ENCODE data around the gene VAV3.
"Not testable (repeated sequence)": the region's sequence is repeated elsewhere in the genome, so short reads cannot be mapped to it uniquely, and the experiment has no call there.

Gene VAV3

GRCh38 chr1:107897438-107898345, 67.3 kb downstream of the VAV3 start:
- H3K4me3 ChIP-seq (ENCODE audit: low read length), result no peak overlapping the region
- no peaks in the 10 kb centered on the region for H3K27me3 ChIP-seq (ENCODE audit: control insufficient read depth, insufficient read depth, low read length)
- H3K9me3 ChIP-seq (ENCODE audit: control insufficient read depth, low read depth, low read length), result peaks cover 6% of the 10 kb centered on the region
- no peak overlapping the region for H3K9ac ChIP-seq (ENCODE audit: low read length)
- peaks cover 6% of the 10 kb centered on the region for H3K4me1 ChIP-seq (ENCODE audit: control insufficient read depth, low read depth, low read length)
- no peak overlapping the region for H3K27ac ChIP-seq (ENCODE audit: low read length)
- H3K36me3 ChIP-seq (ENCODE audit: control insufficient read depth, low read depth, low read length), result no peaks in the 10 kb centered on the region

GRCh38 chr1:107896936-107897335, 68.0 kb downstream of the VAV3 start:
- H3K27ac ChIP-seq (ENCODE audit: low read length), result no peak overlapping the region
- no peaks in the 10 kb centered on the region for H3K27me3 ChIP-seq (ENCODE audit: control insufficient read depth, insufficient read depth, low read length)
- H3K4me1 ChIP-seq (ENCODE audit: control insufficient read depth, low read depth, low read length), result peaks cover 6% of the 10 kb centered on the region
- no peaks in the 10 kb centered on the region for H3K36me3 ChIP-seq (ENCODE audit: control insufficient read depth, low read depth, low read length)
- no peak overlapping the region for H3K9ac ChIP-seq (ENCODE audit: low read length)
- H3K9me3 ChIP-seq (ENCODE audit: control insufficient read depth, low read depth, low read length), result peaks cover 6% of the 10 kb centered on the region
- H3K4me3 ChIP-seq (ENCODE audit: low read length), result no peak overlapping the region

- peaks cover 6% of the 10 kb centered on the region for H3K9me3 ChIP-seq (ENCODE audit: control insufficient read depth, low read depth, low read length)
- H3K27me3 ChIP-seq (ENCODE audit: control insufficient read depth, insufficient read depth, low read length), result no peaks in the 10 kb centered on the region
- no peaks in the 10 kb centered on the region for H3K36me3 ChIP-seq (ENCODE audit: control insufficient read depth, low read depth, low read length)
- H3K4me1 ChIP-seq (ENCODE audit: control insufficient read depth, low read depth, low read length), result peaks cover 6% of the 10 kb centered on the region
- no peak overlapping the region for H3K9ac ChIP-seq (ENCODE audit: low read length)
- no peak overlapping the region for H3K4me3 ChIP-seq (ENCODE audit: low read length)
- H3K27ac ChIP-seq (ENCODE audit: low read length), result no peak overlapping the region
Measured at GRCh38 chr1:107896401-107896800, 68.6 kb downstream of the VAV3 start.

GRCh38 chr1:107895403-107896191, 69.4 kb downstream of the VAV3 start:
- peaks cover 6% of the 10 kb centered on the region for H3K4me1 ChIP-seq (ENCODE audit: control insufficient read depth, low read depth, low read length)
- H3K9me3 ChIP-seq (ENCODE audit: control insufficient read depth, low read depth, low read length), result peaks cover 6% of the 10 kb centered on the region
- no peaks in the 10 kb centered on the region for H3K36me3 ChIP-seq (ENCODE audit: control insufficient read depth, low read depth, low read length)
- no peak overlapping the region for H3K9ac ChIP-seq (ENCODE audit: low read length)
- H3K27me3 ChIP-seq (ENCODE audit: control insufficient read depth, insufficient read depth, low read length), result no peaks in the 10 kb centered on the region
- no peak overlapping the region for H3K27ac ChIP-seq (ENCODE audit: low read length)
- H3K4me3 ChIP-seq (ENCODE audit: low read length), result no peak overlapping the region

- Histone ChIP-seq H3K27me3 (ENCODE audit: control insufficient read depth, insufficient read depth, low read length) (no peaks in the 10 kb centered on the region), H3K4me3 (ENCODE audit: low read length) (no peak overlapping the region), H3K4me1 (ENCODE audit: control insufficient read depth, low read depth, low read length) (peaks cover 2% of the 10 kb centered on the region), H3K9me3 (ENCODE audit: control insufficient read depth, low read depth, low read length) (peaks cover 6% of the 10 kb centered on the region), H3K27ac (ENCODE audit: low read length) (no peak overlapping the region), H3K36me3 (ENCODE audit: control insufficient read depth, low read depth, low read length) (no peaks in the 10 kb centered on the region), H3K9ac (ENCODE audit: low read length) (no peak overlapping the region)
Measured at GRCh38 chr1:107894605-107895004, 70.4 kb downstream of the VAV3 start.

GRCh38 chr1:107893350-107893749, 71.6 kb downstream of the VAV3 start:
- H3K4me3 ChIP-seq (ENCODE audit: low read length); H3K9ac ChIP-seq (ENCODE audit: low read length); H3K4me1 ChIP-seq (ENCODE audit: control insufficient read depth, low read depth, low read length); H3K27ac ChIP-seq (ENCODE audit: low read length); H3K9me3 ChIP-seq (ENCODE audit: control insufficient read depth, low read depth, low read length); H3K36me3 ChIP-seq (ENCODE audit: control insufficient read depth, low read depth, low read length); H3K27me3 ChIP-seq (ENCODE audit: control insufficient read depth, insufficient read depth, low read length): not testable (repeated sequence)

GRCh38 chr1:107889524-107889923, 75.5 kb downstream of the VAV3 start:
- H3K36me3 ChIP-seq (ENCODE audit: control insufficient read depth, low read depth, low read length), result no peaks in the 10 kb centered on the region
- H3K9ac ChIP-seq (ENCODE audit: low read length), result no peak overlapping the region
- no peaks in the 10 kb centered on the region for H3K4me1 ChIP-seq (ENCODE audit: control insufficient read depth, low read depth, low read length)
- no peak overlapping the region for H3K4me3 ChIP-seq (ENCODE audit: low read length)
- H3K27ac ChIP-seq (ENCODE audit: low read length), result no peak overlapping the region
- peaks cover 6% of the 10 kb centered on the region for H3K9me3 ChIP-seq (ENCODE audit: control insufficient read depth, low read depth, low read length)
- H3K27me3 ChIP-seq (ENCODE audit: control insufficient read depth, insufficient read depth, low read length), result no peaks in the 10 kb centered on the region

- H3K4me3 ChIP-seq (ENCODE audit: low read length), result no peak overlapping the region
- H3K27me3 ChIP-seq (ENCODE audit: control insufficient read depth, insufficient read depth, low read length), result no peaks in the 10 kb centered on the region
- no peaks in the 10 kb centered on the region for H3K36me3 ChIP-seq (ENCODE audit: control insufficient read depth, low read depth, low read length)
- no peak overlapping the region for H3K27ac ChIP-seq (ENCODE audit: low read length)
- H3K4me1 ChIP-seq (ENCODE audit: control insufficient read depth, low read depth, low read length), result peaks cover 3% of the 10 kb centered on the region
- H3K9me3 ChIP-seq (ENCODE audit: control insufficient read depth, low read depth, low read length), result no peaks in the 10 kb centered on the region
- no peak overlapping the region for H3K9ac ChIP-seq (ENCODE audit: low read length)
Measured at GRCh38 chr1:107883562-107883961, 81.4 kb downstream of the VAV3 start.

GRCh38 chr1:107879927-107880326, 85.1 kb downstream of the VAV3 start:
- H3K36me3 ChIP-seq (ENCODE audit: control insufficient read depth, low read depth, low read length), result no peaks in the 10 kb centered on the region

GRCh38 chr1:107879346-107879745, 85.6 kb downstream of the VAV3 start:
- H3K4me1 ChIP-seq (ENCODE audit: control insufficient read depth, low read depth, low read length), result peaks cover 19% of the 10 kb centered on the region
- H3K27ac ChIP-seq (ENCODE audit: low read length), result no peak overlapping the region
- no peaks in the 10 kb centered on the region for H3K36me3 ChIP-seq (ENCODE audit: control insufficient read depth, low read depth, low read length)
- H3K27me3 ChIP-seq (ENCODE audit: control insufficient read depth, insufficient read depth, low read length), result no peaks in the 10 kb centered on the region
- no peak overlapping the region for H3K9ac ChIP-seq (ENCODE audit: low read length)
- no peak overlapping the region for H3K4me3 ChIP-seq (ENCODE audit: low read length)
- H3K9me3 ChIP-seq (ENCODE audit: control insufficient read depth, low read depth, low read length), result no peaks in the 10 kb centered on the region

More at GRCh38 chr1:107879927-107880326, 85.1 kb downstream of the VAV3 start:
- Histone ChIP-seq H3K9ac (ENCODE audit: low read length) (no peak overlapping the region), H3K27me3 (ENCODE audit: control insufficient read depth, insufficient read depth, low read length) (no peaks in the 10 kb centered on the region), H3K27ac (ENCODE audit: low read length) (no peak overlapping the region), H3K4me1 (ENCODE audit: control insufficient read depth, low read depth, low read length) (peaks cover 19% of the 10 kb centered on the region), H3K4me3 (ENCODE audit: low read length) (no peak overlapping the region), H3K9me3 (ENCODE audit: control insufficient read depth, low read depth, low read length) (no peaks in the 10 kb centered on the region)

GRCh38 chr1:107877745-107878144, 87.2 kb downstream of the VAV3 start:
- Histone ChIP-seq H3K9me3 (ENCODE audit: control insufficient read depth, low read depth, low read length) (no peaks in the 10 kb centered on the region), H3K27me3 (ENCODE audit: control insufficient read depth, insufficient read depth, low read length) (no peaks in the 10 kb centered on the region), H3K4me1 (ENCODE audit: control insufficient read depth, low read depth, low read length) (peaks cover 16% of the 10 kb centered on the region), H3K27ac (ENCODE audit: low read length) (no peak overlapping the region), H3K9ac (ENCODE audit: low read length) (no peak overlapping the region), H3K4me3 (ENCODE audit: low read length) (no peak overlapping the region), H3K36me3 (ENCODE audit: control insufficient read depth, low read depth, low read length) (no peaks in the 10 kb centered on the region)
